Tibial nerve (tissue), 4 donors: ENCODE results near the gene RGS3. TPM values are rescaled to one million over a fixed set of nuclear protein-coding genes. Genes with fewer than 3 reads are reported as not detected.

Experiments
- DNase-seq, 2 donors: peaks; one replicate each; pipeline ENCODE4 v3.0.0-alpha.2; 2019; ENCODE audit warnings: low spot score in 2 of 2
- H3K27ac ChIP-seq, 4 donors: fragments of 200-600 bp; sonication (generic) in 3 of 4; one replicate each; pipeline ENCODE4 v1.5.1; 2017 to 2019; ENCODE audit warnings: mild to moderate bottlenecking in 1 of 4
- H3K27me3 ChIP-seq, 2 donors: fragments of 200-600 bp; sonication (generic) in 1 of 2; one replicate each; pipeline versions ENCODE4 v1.5.1 to v1.6.0; 2017 to 2019
- H3K36me3 ChIP-seq, 3 donors: fragments of 200-600 bp; sonication (generic); one replicate each; pipeline ENCODE4 v1.5.1; 2018 to 2019
- H3K4me1 ChIP-seq, 4 donors: fragments of 200-600 bp; sonication (generic) in 3 of 4; one replicate each; pipeline ENCODE4 v1.5.1; 2017 to 2019
- H3K4me3 ChIP-seq, 4 donors: fragments of 200-600 bp; sonication (generic) in 3 of 4; one replicate each; pipeline ENCODE4 v1.5.1; 2017 to 2019; ENCODE audit warnings: mild to moderate bottlenecking in 1 of 4, moderate library complexity in 1 of 4
- H3K9me3 ChIP-seq, 4 donors: fragments of 200-600 bp; sonication (generic) in 3 of 4; one replicate each; pipeline ENCODE4 v1.5.1; 2017 to 2019
- EP300 ChIP-seq, 2 donors: sonication (generic); formaldehyde crosslinking; IDR thresholded peaks; one replicate each; pipeline ENCODE4 v1.6.1; 2017; ENCODE audit warnings: antibody characterized with exemption in 2 of 2, mild to moderate bottlenecking in 1 of 2
- POLR2A ChIP-seq, 2 donors: fragments of 450-650 bp; IDR thresholded peaks; one replicate each; pipeline ENCODE4 v1.6.1; 2017; ENCODE audit warnings: antibody characterized with exemption in 2 of 2, mild to moderate bottlenecking in 2 of 2, moderate library complexity in 2 of 2
- WGBS, 2 donors: methylation state at CpG; one replicate each; pipeline ENCODE4 v1.1.5; 2018; 5-methylcytosine and 5-hydroxymethylcytosine counted together
- total RNA-seq, 4 donors: library from RNA; depleted of rRNA; stranded (reverse); fragments of >200 nt; gene quantifications; one replicate each; pipeline ENCODE4 v1.1.0, GENCODE V29; 2016
- TF ChIP-seq, protein P1 (sequence below), 5 experiments: fragments of 200-600 bp in 3 of 5; fragments of 450-650 bp in 2 of 5; sonication (generic) in 3 of 5; IDR thresholded peaks; one replicate each; pipeline ENCODE4 v1.5.1; 2016 to 2019; ENCODE audit warnings: antibody characterized with exemption in 5 of 5, mild to moderate bottlenecking in 3 of 5, moderate library complexity in 2 of 5

Gene RGS3
- total RNA-seq, 4 donors from 2014 or later = 18.0 to 45.9 (median 35.2) TPM

DNA sequence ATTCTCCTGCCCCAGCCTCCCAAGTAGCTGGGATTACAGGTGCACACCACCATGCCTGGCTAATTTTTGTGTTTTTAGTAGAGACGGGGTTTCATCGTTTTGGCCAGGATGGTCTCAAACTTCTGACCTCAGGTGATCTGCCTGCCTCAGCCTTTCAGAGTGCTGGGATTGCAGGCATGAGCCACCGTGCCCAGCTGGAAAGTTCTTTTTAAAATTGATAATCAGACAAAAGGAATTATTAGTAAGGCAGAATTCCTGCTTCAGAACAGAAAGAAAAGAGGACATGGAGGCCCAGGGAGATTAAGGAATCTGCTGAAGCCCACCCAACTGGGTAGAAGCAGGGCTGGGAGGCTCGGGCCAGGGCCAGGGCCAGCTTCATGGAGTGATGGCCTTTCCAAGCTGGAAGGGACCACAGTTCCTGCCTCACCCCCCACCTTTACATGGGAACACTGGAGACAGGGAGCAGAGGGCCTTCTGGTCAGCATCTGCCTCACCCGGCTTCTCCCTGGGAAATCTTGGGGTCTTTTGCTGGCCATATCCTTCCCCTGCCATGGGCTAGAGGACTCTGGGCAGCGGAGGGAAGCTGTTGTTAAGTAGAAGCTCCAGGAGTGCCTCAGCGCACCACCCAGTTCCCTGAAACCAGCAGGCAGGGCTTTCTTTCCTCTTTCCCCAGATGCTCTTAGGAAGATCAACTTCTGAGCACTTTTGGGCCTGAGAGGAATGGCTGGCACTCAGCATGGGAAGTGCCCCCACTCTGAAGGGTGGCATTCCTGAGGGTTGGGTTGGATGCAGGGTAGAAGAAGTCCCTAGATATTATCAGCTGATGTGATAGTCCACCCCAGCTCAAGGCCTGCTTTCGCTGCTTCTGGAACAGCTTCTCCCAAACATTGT is 70.1 kb downstream of the RGS3 start:
- H3K36me3 ChIP-seq = no peaks in the 10 kb centered on the region
- TF ChIP-seq, protein P1, sequence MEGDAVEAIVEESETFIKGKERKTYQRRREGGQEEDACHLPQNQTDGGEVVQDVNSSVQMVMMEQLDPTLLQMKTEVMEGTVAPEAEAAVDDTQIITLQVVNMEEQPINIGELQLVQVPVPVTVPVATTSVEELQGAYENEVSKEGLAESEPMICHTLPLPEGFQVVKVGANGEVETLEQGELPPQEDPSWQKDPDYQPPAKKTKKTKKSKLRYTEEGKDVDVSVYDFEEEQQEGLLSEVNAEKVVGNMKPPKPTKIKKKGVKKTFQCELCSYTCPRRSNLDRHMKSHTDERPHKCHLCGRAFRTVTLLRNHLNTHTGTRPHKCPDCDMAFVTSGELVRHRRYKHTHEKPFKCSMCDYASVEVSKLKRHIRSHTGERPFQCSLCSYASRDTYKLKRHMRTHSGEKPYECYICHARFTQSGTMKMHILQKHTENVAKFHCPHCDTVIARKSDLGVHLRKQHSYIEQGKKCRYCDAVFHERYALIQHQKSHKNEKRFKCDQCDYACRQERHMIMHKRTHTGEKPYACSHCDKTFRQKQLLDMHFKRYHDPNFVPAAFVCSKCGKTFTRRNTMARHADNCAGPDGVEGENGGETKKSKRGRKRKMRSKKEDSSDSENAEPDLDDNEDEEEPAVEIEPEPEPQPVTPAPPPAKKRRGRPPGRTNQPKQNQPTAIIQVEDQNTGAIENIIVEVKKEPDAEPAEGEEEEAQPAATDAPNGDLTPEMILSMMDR (IDR thresholded peaks at IDR 0.05) = no peak
- no peak for TF ChIP-seq POLR2A (IDR thresholded peaks at IDR 0.05)
- TF ChIP-seq EP300 (IDR thresholded peaks at IDR 0.05) = no peak
- H3K4me3 ChIP-seq = no peak overlapping the region
- no peak overlapping the region for H3K27ac ChIP-seq
- no peaks in the 10 kb centered on the region for H3K27me3 ChIP-seq
- H3K4me1 ChIP-seq = peaks cover 0 to 28% (median 3%) of the 10 kb centered on the region in 4 donors
- no peaks in the 10 kb centered on the region for H3K9me3 ChIP-seq
- no peak for DNase-seq
- 89 to 95% methylated on average over 8 of the region's 8 CpGs for WGBS, 2 donors

DNA sequence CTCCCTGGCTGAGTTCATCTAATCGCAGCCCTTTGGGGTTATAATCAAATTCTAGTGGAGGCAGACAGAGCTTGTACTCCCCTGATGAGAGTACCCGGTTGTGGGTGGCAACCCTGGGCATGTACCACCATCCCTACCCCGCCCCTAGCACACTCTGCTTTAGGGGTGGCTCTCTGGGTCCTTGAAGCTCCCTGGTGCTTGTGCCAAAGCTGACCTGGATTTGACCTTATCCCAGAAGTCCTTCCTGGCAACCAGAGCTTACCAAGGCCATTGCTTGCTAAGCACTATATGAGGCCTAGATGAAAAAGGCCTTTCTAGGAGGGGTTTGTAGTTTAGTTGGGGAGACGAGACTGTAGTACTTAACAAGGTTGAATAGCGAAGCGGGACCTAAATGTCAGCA is 72.2 kb downstream of the RGS3 start:
- no peaks in the 10 kb centered on the region for H3K27me3 ChIP-seq
- no peak for DNase-seq
- TF ChIP-seq EP300 (IDR thresholded peaks at IDR 0.05) (no peak), POLR2A (IDR thresholded peaks at IDR 0.05) (no peak)
- TF ChIP-seq, protein P1 (IDR thresholded peaks at IDR 0.05) = no peak
- peak overlapping the region; percentile 19 to 55 (median 40) for H3K27ac ChIP-seq
- H3K4me1 ChIP-seq = peaks cover 0 to 28% (median 3%) of the 10 kb centered on the region in 4 donors
- H3K4me3 ChIP-seq = no peak overlapping the region
- H3K9me3 ChIP-seq = no peaks in the 10 kb centered on the region
- H3K36me3 ChIP-seq = no peaks in the 10 kb centered on the region
- 90 to 91% methylated on average over 6 of the region's 6 CpGs for WGBS, 2 donors

DNA sequence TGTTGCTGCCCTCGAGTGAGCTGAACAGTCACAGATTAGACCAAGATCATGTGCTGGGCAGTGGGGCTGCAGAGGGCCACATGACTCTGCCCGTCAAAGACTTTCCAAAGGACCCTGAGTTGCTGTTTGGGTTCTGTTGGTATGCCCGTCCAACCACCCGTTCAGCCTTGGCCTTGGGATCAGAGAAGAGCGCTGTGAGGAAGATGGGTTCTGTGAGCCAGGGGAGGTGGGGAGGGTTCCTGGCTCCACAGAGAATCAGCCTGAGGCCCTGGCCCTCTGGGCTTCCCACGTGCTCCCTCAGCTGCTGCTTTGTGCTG is 72.6 kb downstream of the RGS3 start:
- Histone ChIP-seq H3K4me1 (peaks cover 0 to 30% (median 3%) of the 10 kb centered on the region in 4 donors), H3K36me3 (no peaks in the 10 kb centered on the region)

DNA sequence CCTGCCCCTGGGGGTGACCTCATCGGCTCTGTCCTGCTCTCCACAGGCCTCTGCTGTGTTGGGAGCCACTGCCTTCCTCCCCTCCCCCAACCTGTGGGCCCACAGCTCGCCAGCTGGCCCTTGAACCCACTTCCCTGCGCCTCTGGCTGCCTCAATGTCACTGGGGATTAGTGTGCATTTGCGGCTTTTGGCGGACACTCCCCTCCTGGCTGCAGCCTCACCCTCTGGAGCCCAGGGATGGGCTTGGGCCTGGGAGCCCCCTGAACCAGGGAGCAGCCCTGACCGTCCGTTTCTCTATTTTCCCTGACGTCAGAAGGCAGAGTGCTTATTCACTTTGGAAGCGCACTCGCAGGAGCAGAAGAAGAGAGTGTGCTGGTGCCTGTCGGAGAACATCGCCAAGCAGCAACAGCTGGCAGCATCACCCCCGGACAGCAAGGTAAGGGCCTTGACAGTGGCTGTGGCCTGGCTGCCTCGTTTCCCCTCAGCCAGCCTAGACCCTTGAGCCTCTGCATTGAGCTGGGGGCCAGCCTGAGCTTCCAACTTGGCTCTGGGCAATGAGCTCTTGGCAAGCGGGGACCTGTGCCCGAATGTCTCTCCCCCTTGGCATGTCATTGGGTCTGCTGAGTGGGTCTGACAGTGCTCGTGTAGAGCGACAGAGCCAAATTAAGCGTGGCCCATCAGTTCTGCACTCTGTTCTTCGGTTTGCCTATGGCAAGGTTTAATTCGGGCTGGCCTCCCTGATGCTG is 73.1 kb downstream of the RGS3 start:
- Histone ChIP-seq H3K27me3 (no peaks in the 10 kb centered on the region), H3K36me3 (no peaks in the 10 kb centered on the region), H3K4me3 (no peak overlapping the region), H3K27ac (peak overlapping the region; percentile 19 to 55 (median 40)), H3K4me1 (peaks cover 0 to 30% (median 3%) of the 10 kb centered on the region in 4 donors), H3K9me3 (no peaks in the 10 kb centered on the region)
- DNase-seq = no peak
- TF ChIP-seq POLR2A (IDR thresholded peaks at IDR 0.05) = no peak
- TF ChIP-seq EP300 (IDR thresholded peaks at IDR 0.05) = peak in 1 of 2 donors; percentile 39
- TF ChIP-seq, protein P1 (IDR thresholded peaks at IDR 0.05) = no peak
- 51 to 65% methylated on average over 15 to 19 of the region's 21 CpGs for WGBS, 2 donors

More for the DNA sequence above, 72.6 kb downstream of the RGS3 start:
- Histone ChIP-seq H3K4me3 (no peak overlapping the region), H3K9me3 (no peaks in the 10 kb centered on the region), H3K27me3 (no peaks in the 10 kb centered on the region), H3K27ac (peak overlapping the region; percentile 19 to 55 (median 40))
- 52 to 57% methylated on average over 5 to 6 of the region's 6 CpGs for WGBS, 2 donors
- TF ChIP-seq, protein P1 (IDR thresholded peaks at IDR 0.05) = no peak
- TF ChIP-seq POLR2A (IDR thresholded peaks at IDR 0.05) (no peak), EP300 (IDR thresholded peaks at IDR 0.05) (no peak)
- DNase-seq = no peak
